SK-N-MC (cell line): ENCODE measurements around the gene HDAC3.

Experiments used
- DNase-seq: peaks from one replicate; pipeline ENCODE4 v3.0.0-alpha.2; 2011; ENCODE audit warnings: low read depth, low spot score
- H3K27ac ChIP-seq: fragments of 200-600 bp; sonication (generic); 2 replicates; pipeline ENCODE4 v1.5.1; 2016; ENCODE audit warnings: mixed run types
- H3K36me3 ChIP-seq: fragments of 200-600 bp; sonication (generic); 2 replicates; pipeline ENCODE4 v1.6.1; 2017; ENCODE audit warnings: antibody characterized with exemption, low read length, mixed read lengths; ENCODE audit not compliant: insufficient read depth
- H3K4me3 ChIP-seq: fragments of 200-600 bp; sonication (generic); 2 replicates; pipeline ENCODE4 v1.5.1; 2016
- H3K9ac ChIP-seq: fragments of 200-600 bp; sonication (generic); 2 replicates; pipeline ENCODE4 v1.8.0; 2017; ENCODE audit warnings: mixed run types, mixed read lengths; ENCODE audit not compliant: insufficient read length
- H3K9me3 ChIP-seq: fragments of 200-600 bp; sonication (generic); 2 replicates; pipeline ENCODE4 v1.6.1; 2017; ENCODE audit warnings: low read depth, mild to moderate bottlenecking, antibody characterized with exemption, low read length, moderate library complexity, mixed read lengths
- EZH2 ChIP-seq: fragments of 200-600 bp; sonication (generic); IDR thresholded peaks from one replicate; pipeline ENCODE4 v1.6.1; 2017; ENCODE audit warnings: antibody characterized with exemption
- FOXP2 ChIP-seq: optimal IDR thresholded peaks from 2 replicates; pipeline ENCODE3; 2011; ENCODE audit warnings: mild to moderate bottlenecking, moderate library complexity; ENCODE audit not compliant: insufficient read depth; ENCODE audit errors: extremely low read length, control extremely low read depth
- POLR2AphosphoS5 ChIP-seq: IDR thresholded peaks from 2 replicates; pipeline ENCODE4 v1.6.1; 2012; ENCODE audit warnings: mild to moderate bottlenecking, low read depth, low read length, borderline replicate concordance

HDAC3 gene

DNA sequence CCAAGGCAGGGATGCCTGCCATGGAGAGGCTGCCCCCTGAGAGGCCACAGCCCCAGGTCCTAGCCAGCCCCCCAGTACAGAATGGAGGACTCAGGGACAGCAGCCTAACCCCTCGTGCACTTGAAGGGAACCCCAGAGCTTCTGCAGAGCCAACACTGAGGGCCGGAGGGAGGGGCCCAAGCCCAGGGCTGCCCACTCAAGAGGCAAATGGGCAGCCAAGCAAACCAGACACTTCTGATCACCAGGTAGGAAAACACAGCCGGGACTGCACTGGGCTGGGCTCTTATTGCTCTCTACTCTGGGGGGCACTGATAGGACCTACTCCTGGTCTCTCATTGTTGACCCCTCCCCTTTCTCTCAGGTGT, 3.4 kb upstream of the HDAC3 start:
- DNase-seq = no peak
- no peak for TF ChIP-seq FOXP2
- no peak for TF ChIP-seq POLR2AphosphoS5
- no peak for TF ChIP-seq EZH2
- no peak overlapping the region for H3K9ac ChIP-seq
- no peak overlapping the region for H3K4me3 ChIP-seq
- no peaks in the 10 kb centered on the region for H3K9me3 ChIP-seq
- H3K36me3 ChIP-seq = peaks cover 4% of the 10 kb centered on the region; the same call in 1 of the 2 replicates
- H3K27ac ChIP-seq = no peak overlapping the region

DNA sequence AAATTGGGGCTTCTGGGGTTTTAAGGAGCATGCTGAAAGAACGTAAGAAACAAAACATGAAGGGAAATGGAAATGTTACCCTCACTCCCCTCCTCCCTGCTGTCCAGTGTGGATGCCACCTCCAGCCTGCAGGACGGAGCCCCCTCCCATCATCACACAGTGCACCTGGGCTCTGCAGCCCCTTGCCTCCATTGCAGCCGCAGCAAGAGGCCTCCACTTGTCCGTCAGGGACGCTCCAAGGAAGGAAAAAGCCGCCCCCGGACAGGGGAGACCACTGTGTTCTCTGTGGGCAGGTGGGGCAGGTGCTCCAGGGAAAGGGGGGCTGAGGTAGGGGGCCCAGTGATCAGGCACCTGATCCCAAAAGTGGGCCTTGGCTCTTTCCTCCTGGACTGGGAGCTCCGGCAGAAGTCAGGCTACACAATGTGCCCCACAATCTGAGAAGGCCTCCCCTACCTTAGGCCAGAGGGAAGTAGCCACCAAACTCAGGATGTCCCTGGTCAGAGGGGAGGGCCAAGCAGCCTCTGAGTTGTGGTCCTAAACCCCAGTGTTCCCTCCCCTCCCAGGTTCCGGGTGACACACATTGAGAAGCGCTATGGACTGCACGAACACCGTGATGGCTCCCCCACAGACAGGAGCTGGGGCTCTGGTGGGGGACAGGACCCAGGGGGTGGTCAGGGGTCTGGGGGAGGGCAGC, 2.9 kb upstream of the HDAC3 start:
- H3K9me3 ChIP-seq = no peaks in the 10 kb centered on the region

DNA sequence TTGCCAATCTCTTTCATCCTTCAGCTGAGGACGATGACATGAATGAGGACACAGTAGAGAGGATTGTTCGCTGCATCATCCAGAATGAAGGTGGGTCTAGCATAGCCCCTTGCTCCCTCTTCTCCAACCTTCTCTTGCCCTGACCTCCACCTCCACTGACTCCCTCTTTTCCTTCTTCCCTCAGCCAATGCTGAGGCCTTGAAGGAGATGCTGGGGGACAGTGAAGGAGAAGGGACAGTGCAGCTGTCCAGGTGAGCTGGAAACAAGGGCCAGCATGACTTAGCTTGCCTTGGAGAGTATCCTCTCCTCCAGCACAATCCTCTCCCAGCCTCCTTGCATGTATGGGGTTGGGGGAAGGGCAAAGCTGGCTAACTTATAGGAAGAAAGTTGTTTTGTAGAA, 2.1 kb upstream of the HDAC3 start:
- H3K9me3 ChIP-seq = no peaks in the 10 kb centered on the region
- no peak overlapping the region for H3K4me3 ChIP-seq
- H3K36me3 ChIP-seq = peaks cover 9% of the 10 kb centered on the region; the same call in 1 of the 2 replicates
- TF ChIP-seq EZH2 (no peak), POLR2AphosphoS5 (no peak), FOXP2 (no peak)
- no peak overlapping the region for H3K9ac ChIP-seq
- H3K27ac ChIP-seq = no peak overlapping the region
- no peak for DNase-seq

More for the DNA sequence above, 2.9 kb upstream of the HDAC3 start:
- no peak overlapping the region for H3K4me3 ChIP-seq
- no peak overlapping the region for H3K27ac ChIP-seq
- H3K36me3 ChIP-seq = peaks cover 9% of the 10 kb centered on the region; the same call in 1 of the 2 replicates
- H3K9ac ChIP-seq = no peak overlapping the region
- TF ChIP-seq FOXP2 (no peak), POLR2AphosphoS5 (no peak), EZH2 (no peak)
- no peak for DNase-seq

DNA sequence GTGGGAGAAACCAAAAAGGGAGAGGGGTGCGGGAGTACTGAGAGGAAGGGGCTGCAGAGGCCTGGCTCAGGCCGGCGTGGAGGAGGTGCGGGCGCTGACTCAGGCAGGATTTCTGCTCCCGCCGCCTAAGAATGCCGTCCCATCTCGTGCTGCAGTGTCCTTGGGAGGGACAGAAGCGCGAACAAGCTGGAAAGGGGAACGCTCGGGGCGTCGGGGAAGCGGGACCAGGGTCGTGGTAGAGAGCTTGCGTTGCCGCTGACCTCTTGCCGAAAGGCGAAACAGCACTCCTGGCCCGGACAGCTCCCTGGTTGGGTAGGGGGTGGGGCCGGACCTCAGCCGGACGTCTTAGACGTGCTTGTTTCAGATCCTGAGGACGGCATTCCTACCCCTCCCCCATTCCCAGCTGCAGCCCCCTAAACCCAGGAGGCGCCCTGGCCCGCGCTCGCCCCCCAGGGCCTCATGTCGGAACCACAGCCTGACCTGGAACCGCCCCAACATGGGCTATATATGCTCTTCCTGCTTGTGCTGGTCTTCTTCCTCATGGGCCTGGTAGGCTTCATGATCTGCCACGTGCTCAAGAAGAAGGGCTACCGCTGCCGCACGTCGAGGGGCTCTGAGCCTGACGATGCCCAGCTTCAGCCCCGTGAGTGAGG, 1.2 kb upstream of the HDAC3 start:
- H3K4me3 ChIP-seq = peak overlapping the region; percentile 99
- peaks cover 9% of the 10 kb centered on the region; the same call in 1 of the 2 replicates for H3K36me3 ChIP-seq
- TF ChIP-seq FOXP2 (no peak), EZH2 (no peak), POLR2AphosphoS5 (no peak)
- H3K9me3 ChIP-seq = no peaks in the 10 kb centered on the region
- H3K9ac ChIP-seq = peak overlapping the region; percentile 17
- no peak for DNase-seq
- H3K27ac ChIP-seq = no peak overlapping the region

DNA sequence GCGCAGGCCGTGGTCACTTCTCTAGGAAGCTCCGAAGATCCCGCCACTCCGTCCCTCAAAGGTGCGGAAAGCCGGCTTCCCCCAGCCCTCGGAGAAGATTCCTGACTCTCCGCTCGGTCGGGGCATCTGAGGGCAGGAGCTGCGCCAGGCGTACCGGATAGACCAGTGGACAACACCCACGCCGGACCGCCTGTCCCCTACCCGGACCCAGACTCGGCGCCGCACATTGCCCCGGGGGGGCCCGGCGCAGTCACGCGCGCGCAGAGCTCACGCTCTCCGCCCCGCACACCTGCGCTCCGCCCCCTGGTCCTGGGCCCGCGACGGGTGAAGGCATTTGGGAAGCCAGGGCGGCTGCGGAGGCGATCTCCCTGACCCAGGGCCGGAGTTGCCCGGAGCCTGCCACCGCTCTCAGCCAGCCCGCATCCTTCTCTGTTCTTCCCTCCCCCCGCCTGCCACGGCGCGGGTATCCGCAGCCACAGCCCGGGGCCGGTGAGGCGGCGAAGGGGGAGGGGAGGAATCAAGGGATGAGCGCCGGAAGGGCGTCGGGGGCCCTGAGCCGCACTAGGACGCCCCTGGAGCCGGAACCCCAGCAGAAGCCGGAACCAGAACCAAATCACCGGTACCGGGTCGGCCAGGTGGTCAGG, 596 bp upstream of the HDAC3 start:
- Histone ChIP-seq H3K9me3 (no peaks in the 10 kb centered on the region), H3K27ac (no peak overlapping the region), H3K4me3 (peak overlapping the region; percentile 99), H3K36me3 (peaks cover 14% of the 10 kb centered on the region), H3K9ac (peak overlapping the region; percentile 17)
- TF ChIP-seq FOXP2 = no peak
- TF ChIP-seq EZH2 = no peak
- TF ChIP-seq POLR2AphosphoS5 = no peak
- DNase-seq = no peak

DNA sequence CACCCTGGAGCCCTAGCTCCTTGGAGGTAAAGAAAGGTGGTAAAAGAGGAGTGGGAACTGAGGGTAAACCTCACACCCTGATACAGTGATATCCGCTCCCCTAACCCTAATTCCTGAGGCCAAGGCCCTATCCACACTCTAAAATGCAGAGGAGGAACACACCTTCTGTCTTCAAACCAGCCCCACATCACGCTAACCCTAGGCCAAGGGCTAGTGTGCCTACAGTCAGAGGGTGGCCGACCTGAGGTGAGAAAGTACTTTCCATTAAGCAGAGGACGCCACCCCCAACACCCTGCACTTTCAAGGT, 590 bp downstream of the HDAC3 start:
- no peak for TF ChIP-seq FOXP2
- no peak for TF ChIP-seq EZH2
- no peak for TF ChIP-seq POLR2AphosphoS5
- DNase-seq = no peak
- H3K9ac ChIP-seq = peak overlapping the region; percentile 96
- no peak overlapping the region for H3K27ac ChIP-seq
- peak overlapping the region; percentile 99 for H3K4me3 ChIP-seq
- peaks cover 22% of the 10 kb centered on the region for H3K36me3 ChIP-seq
- H3K9me3 ChIP-seq = no peaks in the 10 kb centered on the region

DNA sequence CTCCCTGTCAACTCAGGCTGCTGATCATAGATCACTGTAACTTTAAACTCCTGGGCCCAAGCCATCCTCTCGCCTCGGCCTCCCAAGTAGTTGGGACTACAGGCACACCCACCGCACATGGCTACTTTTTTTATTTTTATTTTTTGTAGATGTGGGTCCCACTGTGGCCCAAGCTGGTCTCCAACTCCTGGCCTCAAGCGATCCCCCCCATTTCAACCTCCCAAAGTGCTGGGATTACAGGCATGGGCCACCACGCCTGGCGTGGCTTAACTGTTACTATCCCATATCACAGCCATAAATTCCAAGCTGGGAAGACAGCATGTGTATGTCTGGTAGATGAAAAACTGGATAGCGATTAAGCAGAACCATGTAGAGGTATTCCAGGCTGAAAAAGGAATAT, 1.0 kb downstream of the HDAC3 start:
- Histone ChIP-seq H3K4me3 (peak overlapping the region; percentile 99), H3K9ac (peak overlapping the region; percentile 96), H3K9me3 (no peaks in the 10 kb centered on the region), H3K36me3 (peaks cover 26% of the 10 kb centered on the region), H3K27ac (no peak overlapping the region)
- DNase-seq = no peak
- TF ChIP-seq EZH2 (no peak), FOXP2 (no peak), POLR2AphosphoS5 (no peak)

DNA sequence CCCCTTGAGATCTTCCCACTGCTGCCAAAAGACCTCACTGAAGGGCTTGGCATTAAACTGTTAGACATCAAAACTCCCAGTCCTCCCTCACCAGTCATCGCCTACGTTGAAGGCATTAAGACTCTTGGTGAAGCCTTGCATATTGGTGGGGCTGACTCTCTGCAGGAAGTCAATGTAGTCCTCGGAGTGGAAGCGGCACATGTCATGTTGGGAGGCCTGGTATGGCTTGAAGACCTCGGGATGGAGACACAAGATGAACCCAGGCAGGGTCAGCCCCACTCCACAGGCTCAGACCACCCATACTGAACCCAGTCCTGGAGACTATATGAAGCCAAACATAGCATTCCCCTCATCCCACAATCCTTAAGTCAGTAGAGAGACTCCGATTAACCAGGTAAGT, 1.9 kb downstream of the HDAC3 start:
- no peak for TF ChIP-seq EZH2
- Histone ChIP-seq H3K27ac (no peak overlapping the region), H3K9ac (no peak overlapping the region), H3K4me3 (no peak overlapping the region), H3K36me3 (peaks cover 33% of the 10 kb centered on the region), H3K9me3 (no peaks in the 10 kb centered on the region)
- DNase-seq = no peak
